Colon (tissue), 2 donors: ENCODE measurements around the gene CXCL9.
"Not testable (repeated sequence)": the region's sequence is repeated elsewhere in the genome, so short reads cannot be mapped to it uniquely, and the experiment has no call there.

Experiments used
- FAIRE-seq: peaks from 2 replicates; lab custom pipeline; 2012; peaks lifted over from hg19 to GRCh38; lab: Jason Lieb, UNC
- donor health status: control.
- donor health status: control.

The CXCL9 gene

GRCh38 chr4:76007089-76007862, at the start of gene CXCL9:
TSS of gene CXCL9 (minus strand) at chr4:76007509. CDS start at chr4:76007449, 60 bp downstream.
- no peak for FAIRE-seq

DNA sequence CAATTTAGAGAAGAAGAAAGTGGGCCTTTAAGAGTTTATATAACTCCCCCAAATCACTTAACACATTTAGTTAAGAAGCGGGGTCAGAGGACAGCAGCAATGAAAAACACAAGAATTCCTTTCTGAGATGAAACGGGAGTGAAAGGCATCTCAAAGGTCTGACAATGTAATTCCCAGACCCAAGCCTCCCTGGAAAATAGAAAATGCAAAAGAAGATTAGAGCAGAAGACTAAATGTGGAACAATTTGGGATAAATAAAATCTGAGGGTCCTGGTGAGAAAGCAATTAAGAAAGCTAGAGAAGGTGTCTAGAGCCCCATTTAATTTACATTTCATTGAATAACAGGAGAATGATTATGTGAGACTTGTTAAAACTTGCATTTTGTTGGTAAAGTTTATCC, 48.1 kb upstream of the CXCL9 start:
- no peak for FAIRE-seq

DNA sequence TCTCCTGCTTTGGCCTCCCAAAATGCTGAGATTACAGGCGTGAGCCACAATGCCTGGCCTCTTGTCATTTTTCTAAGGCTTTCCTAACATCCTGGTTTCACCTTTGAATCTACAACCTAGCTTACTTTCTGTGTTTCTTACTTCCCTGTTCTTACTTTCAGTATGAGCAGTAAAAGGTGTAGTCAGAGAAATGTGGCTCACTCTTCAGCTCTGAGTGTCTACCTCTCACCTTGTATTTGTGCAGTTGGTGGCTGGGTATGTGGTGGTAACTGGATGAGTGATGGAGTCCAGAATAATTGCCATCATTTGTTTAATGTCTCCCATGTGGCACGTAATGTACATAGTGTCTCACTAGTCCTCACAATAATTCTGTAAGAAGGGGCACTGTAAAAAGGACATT, 47.7 kb upstream of the CXCL9 start:
- FAIRE-seq = no peak

DNA sequence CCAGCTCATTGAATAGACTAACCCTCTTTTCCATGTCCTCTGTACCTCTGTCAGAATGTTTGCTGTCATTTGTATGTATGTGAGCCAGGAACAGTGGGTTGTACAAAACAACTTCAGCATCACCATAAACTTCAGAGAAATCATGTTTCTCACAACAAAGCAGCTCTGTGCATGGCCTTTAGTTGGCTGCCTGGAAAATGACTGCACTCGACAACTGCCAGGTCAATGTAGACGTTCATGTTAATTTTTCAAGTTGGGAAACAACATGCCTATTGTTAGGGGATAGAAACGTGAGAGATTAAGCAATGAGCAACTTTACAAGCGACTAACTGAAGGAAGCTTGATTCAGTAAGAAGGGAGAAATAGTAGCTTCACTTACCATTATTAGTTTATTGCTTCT, 46.4 kb upstream of the CXCL9 start:
- FAIRE-seq = no peak

DNA sequence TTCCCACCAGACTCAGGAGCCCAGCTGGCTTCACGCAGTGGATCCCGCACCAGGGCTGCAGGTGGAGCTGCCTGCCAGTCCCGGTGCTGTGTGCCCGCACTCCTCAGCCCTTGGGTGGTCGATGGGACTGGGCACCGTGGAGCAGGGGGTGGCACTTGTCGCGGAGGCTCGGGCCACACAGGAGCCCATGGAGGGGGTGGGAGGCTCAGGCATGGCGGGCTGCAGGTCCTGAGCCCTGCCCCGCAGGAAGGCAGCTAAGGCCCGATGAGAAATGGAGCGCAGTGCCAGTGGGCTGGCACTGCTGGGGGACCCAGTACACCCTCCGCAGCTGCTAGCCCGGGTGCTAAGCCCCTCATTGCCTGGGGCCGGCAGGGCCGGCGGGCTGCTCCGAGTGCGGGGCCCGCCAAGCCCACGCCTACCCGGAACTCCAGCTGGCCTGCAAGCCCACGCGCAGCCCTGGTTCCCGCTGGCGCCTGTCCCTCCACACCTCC, 43.3 kb upstream of the CXCL9 start:
- FAIRE-seq = not testable (repeated sequence)

DNA sequence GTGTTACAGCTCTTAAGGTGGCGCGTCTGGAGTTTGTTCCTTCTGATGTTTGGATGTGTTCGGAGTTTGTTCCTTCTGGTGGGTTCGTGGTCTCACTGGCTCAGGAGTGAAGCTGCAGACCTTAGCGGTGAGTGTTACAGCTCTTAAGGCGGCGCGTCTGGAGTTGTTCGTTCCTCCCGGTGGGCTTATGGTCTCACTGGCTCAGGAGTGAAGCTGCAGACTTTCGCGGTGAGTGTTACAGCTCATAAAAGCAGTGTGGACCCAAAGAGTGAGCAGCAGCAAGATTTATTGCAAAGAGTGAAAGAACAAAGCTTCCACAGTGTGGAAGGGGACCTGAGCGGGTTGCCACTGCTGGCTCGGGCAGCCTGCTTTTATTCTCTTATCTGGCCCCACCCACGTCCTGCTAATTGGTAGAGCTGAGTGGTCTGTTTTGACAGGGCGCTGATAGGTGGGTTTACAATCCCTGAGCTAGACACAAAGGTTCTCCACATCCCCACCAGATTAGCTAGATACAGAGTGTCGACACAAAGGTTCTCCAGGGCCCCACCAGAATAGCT, 42.6 kb upstream of the CXCL9 start:
- not testable (repeated sequence) for FAIRE-seq

DNA sequence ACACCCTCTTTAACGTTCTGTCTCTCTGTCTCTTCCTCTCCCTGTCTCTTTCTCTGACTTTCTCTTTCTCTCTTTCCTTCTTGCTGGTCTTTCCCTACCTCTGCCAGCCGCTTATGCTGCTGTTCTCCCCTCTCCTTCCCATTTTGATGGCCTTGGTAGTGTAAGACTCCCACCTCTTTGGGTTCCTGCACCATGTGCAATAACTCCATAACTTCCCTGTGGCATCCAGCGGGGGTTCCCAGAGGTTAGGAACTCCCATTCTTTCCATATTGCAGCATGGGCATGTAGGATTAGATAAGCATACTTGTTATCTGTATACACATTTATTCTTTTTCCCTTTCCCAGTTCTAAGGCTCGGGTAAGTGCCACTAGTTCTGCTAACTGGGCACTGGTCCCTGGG, 37.4 kb upstream of the CXCL9 start:
- FAIRE-seq = not testable (repeated sequence)

DNA sequence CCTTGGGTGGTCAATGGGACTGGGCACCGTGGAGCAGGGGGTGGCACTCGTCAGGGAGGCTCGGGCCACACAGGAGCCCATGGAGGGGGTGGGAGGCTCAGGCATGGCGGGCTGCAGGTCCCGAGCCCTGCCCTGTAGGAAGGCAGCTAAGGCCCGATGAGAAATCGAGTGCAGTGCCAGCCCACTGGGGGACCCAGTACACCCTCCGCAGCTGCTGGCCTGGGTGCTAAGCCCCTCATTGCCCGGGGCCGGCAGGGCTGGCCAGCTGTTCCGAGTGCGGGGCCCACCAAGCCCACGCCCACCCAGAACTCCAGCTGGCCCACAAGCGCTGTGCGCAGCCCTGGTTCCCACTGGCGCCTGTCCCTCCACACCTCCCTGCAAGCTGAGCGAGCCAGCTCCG, 36.0 kb upstream of the CXCL9 start:
- not testable (repeated sequence) for FAIRE-seq

GRCh38 chr4:76042241-76042998, 35.1 kb upstream of the CXCL9 start:
- FAIRE-seq = not testable (repeated sequence)

GRCh38 chr4:76036855-76037254, 29.5 kb upstream of the CXCL9 start:
- no peak for FAIRE-seq

- no peak for FAIRE-seq
Measured at GRCh38 chr4:76035799-76036380, 28.6 kb upstream of the CXCL9 start, which contains the start of gene CXCL11. TSS of gene CXCL11 (minus strand) at chr4:76036070. CDS start at chr4:76035987, 83 bp downstream.

DNA sequence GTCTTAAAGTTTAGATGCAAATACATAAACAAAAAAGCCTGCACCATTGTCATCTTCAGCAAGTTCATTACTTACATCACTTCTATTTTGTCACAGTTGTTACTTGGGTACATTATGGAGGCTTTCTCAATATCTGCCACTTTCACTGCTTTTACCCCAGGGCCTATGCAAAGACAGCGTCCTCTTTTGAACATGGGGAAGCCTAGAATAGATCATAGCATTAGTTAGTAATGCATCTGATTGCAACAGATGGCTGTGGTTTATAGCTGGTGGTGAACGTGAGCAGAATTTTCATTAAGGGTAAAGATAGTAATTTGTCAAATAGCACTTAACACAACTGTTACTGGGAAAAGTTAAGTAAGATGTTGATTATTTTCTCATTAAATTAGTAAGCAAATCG, 27.8 kb upstream of the CXCL9 start:
- FAIRE-seq = no peak

GRCh38 chr4:76029300-76029699, 22.0 kb upstream of the CXCL9 start:
- FAIRE-seq = no peak

GRCh38 chr4:76028350-76028765, 21.0 kb upstream of the CXCL9 start:
- no peak for FAIRE-seq

DNA sequence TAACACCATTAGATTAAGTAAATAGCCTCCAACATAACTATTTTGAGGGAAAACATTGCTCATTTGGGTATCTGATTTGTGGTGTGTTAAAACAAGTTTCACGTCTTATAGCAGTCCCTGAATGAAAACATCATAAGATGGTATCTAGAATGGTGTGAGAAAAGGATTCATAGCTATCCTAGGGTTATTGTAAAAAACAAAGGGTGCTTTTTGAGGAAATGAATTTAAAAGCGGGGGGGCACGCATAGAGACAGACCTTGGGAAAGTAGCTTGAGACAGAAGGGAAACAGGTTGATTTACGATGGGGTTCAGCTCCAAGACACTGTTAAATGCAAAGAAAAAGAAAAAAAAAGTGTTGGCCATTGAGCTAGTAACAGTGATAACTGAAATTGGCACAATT, 16.8 kb upstream of the CXCL9 start:
- FAIRE-seq = no peak

- no peak for FAIRE-seq
Measured at GRCh38 chr4:76023389-76023788, 16.1 kb upstream of the CXCL9 start, which contains the start of gene CXCL10. TSS of gene CXCL10 (minus strand) at chr4:76023497. CDS start at chr4:76023431, 66 bp downstream.

- no peak for FAIRE-seq
Measured at GRCh38 chr4:76022677-76023076, 15.4 kb upstream of the CXCL9 start.

DNA sequence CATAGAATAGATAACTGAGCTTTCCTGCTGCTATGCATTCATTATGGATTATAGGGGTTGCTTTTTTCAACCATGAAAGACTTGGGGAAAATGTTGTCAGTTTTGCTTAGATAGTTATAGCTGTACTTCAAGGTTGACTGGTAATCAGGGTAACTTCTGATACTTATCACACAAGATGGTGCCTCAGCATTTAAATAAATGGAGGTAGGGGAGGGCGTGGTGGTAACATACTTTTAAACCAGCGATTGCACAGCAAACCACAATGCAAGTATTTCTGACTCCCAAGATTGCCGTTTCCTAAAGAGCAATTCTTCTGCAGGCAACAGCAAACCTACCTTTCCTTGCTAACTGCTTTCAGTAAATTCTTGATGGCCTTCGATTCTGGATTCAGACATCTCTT, 14.7 kb upstream of the CXCL9 start:
- no peak for FAIRE-seq

- FAIRE-seq = no peak
Measured at GRCh38 chr4:76017056-76017686, 9.9 kb upstream of the CXCL9 start.

- no peak for FAIRE-seq
Measured at GRCh38 chr4:76016393-76016792, 9.1 kb upstream of the CXCL9 start.

DNA sequence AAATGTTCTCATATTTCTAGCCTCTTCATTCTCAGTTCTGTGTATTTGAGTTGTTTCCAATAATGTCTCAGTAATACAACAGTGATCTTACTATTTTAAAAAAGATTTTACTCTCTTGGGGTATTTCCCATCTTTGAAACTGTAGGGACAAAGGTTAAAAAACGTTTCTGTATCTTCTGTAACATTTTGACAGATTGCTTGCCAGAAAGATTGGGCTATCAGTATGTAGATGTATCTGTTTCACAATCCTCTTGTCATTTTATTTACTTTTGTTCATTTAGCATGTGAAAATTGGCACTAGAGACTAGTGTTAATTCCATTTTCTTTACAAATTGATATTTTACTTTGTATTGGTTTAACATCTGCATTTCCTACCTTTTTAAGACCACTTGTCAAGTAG, 6.2 kb upstream of the CXCL9 start:
- FAIRE-seq = no peak

DNA sequence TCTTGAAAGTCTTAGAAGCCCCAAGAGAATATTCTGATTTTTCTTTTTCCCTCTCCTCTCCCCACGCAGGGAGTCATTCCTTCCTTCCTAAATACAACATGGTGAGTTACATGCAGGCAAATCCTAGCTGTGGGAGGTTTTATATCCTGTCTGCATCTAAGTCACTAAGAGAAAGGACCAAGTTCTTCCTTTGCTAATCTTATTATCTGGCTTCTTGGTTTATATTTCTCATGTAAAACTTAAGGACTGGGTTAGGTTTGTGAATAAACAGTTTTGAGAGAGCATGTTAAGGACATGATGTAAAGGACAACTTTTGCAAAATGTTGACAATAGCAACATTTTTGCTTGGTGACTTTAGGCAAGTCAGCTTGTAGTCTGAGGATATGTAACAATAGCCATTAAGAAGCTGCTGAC, 5.1 kb upstream of the CXCL9 start:
- FAIRE-seq = no peak
